Esophagus muscularis mucosa (tissue), 3 donors: Measurements from ENCODE around the gene SSMEM1.

Experiments used
- CTCF ChIP-seq, 3 experiments: fragments of 200-600 bp in 2 of 3; fragments of 450-650 bp in 1 of 3; sonication (generic) in 2 of 3; IDR thresholded peaks; one replicate each; pipeline ENCODE4 v1.5.1; 2017 to 2019; ENCODE audit warnings: antibody characterized with exemption in 3 of 3, mild to moderate bottlenecking in 2 of 3, moderate library complexity in 1 of 3
- POLR2AphosphoS5 ChIP-seq, 2 donors: sonication (generic); formaldehyde crosslinking; IDR thresholded peaks; one replicate each; pipeline ENCODE4 v1.6.1; 2017; ENCODE audit warnings: antibody characterized with exemption in 2 of 2

DNA sequence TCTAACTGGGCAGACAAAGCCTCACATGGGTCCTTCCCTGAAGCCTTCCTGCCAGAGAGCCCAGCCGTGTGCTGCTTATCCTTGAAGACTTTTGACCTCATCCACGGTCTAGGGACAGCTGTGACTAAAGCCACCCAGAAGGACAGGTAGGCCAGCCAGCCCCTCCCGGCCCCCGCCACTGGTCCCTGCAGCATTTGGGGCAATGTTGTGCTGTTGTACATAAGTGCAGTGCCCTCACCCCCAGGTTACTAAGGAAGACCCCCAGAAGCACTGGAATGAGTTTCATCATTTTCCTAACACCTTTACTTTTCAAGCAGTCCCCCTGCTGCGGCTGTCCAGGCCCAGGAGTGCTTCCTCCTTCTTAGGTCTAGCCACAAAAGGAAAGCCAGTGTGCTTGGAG is 45.5 kb upstream of the SSMEM1 start:
- TF ChIP-seq CTCF (IDR thresholded peaks at IDR 0.05), result no peak
- no peak for TF ChIP-seq POLR2AphosphoS5 (IDR thresholded peaks at IDR 0.05)
